NB4 (cell line): Measurements from ENCODE around the gene NUP210.
"Not testable (repeated sequence)": the region's sequence is repeated elsewhere in the genome, so short reads cannot be mapped to it uniquely, and the experiment has no call there.

Experiments
- DNase-seq: peaks from one replicate; pipeline ENCODE4 v3.0.0; 2010; ENCODE audit warnings: low read depth
- H3K4me3 ChIP-seq: one replicate; pipeline ENCODE4 v1.5.1; 2011; ENCODE audit warnings: mild to moderate bottlenecking, low read depth, low read length, moderate library complexity
- MYC ChIP-seq: IDR thresholded peaks from 2 replicates; pipeline ENCODE4 v1.6.1; 2011; ENCODE audit warnings: low read depth, low read length
- POLR2A ChIP-seq: IDR thresholded peaks from 2 replicates; pipeline ENCODE4 v1.6.1; 2011; ENCODE audit warnings: mild to moderate bottlenecking; ENCODE audit not compliant: insufficient read length; ENCODE audit errors: extremely low read depth
- TF ChIP-seq, protein P1 (sequence below): IDR thresholded peaks from 2 replicates; pipeline ENCODE4 v1.6.1; 2011; ENCODE audit warnings: low read depth, low read length
- TF ChIP-seq, protein P2 (sequence below): IDR thresholded peaks from one replicate; pipeline ENCODE4 v1.5.1; 2012; ENCODE audit warnings: low read depth, low read length

The NUP210 gene

DNA sequence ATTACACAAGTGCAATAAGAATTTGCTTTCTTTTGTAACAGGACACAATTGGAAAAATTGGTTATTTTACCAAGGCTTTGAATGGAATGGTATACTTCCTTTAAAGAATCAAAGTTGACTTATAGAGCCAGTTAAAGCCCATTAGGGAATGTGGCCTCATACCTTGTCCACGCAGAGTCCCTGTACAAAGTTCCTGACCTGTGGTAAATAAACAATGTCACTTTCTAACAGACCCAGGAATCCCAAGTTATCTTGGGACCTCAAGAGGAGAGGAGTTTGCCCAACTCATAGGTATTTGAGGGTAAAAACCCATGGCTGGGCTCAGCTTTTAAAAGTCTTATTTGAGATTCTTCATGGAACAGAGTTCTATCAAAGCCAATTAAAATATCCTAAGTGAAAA is 12.0 kb upstream of the NUP210 start:
- TF ChIP-seq MYC (no peak), POLR2A (no peak)
- TF ChIP-seq, protein P1, sequence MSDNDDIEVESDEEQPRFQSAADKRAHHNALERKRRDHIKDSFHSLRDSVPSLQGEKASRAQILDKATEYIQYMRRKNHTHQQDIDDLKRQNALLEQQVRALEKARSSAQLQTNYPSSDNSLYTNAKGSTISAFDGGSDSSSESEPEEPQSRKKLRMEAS: no peak
- TF ChIP-seq, protein P2, sequence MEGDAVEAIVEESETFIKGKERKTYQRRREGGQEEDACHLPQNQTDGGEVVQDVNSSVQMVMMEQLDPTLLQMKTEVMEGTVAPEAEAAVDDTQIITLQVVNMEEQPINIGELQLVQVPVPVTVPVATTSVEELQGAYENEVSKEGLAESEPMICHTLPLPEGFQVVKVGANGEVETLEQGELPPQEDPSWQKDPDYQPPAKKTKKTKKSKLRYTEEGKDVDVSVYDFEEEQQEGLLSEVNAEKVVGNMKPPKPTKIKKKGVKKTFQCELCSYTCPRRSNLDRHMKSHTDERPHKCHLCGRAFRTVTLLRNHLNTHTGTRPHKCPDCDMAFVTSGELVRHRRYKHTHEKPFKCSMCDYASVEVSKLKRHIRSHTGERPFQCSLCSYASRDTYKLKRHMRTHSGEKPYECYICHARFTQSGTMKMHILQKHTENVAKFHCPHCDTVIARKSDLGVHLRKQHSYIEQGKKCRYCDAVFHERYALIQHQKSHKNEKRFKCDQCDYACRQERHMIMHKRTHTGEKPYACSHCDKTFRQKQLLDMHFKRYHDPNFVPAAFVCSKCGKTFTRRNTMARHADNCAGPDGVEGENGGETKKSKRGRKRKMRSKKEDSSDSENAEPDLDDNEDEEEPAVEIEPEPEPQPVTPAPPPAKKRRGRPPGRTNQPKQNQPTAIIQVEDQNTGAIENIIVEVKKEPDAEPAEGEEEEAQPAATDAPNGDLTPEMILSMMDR: no peak
- DNase-seq: no peak
- no peak overlapping the region for H3K4me3 ChIP-seq

DNA sequence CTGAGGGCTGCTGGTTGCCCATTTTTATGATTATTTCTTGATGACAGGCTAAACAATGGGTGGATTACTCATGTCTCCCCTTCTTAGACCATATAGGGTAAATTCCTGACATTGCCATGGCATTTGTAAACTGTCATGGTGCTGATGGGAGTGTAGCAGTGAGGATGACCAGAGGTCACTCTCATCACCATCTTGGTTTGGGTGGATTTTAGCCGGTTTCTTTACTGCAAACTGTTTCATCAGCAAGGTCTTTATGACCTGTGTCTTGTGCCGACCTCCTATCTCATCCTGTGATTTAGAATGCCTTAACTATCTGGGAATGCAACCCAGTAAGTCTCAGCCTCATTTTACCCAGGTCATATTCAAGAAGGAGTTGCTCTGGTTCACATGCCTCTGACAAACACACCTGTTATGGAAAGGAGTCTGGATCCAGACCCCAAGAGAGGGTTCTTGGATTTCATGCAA is 10.3 kb upstream of the NUP210 start:
- not testable (repeated sequence) for H3K4me3 ChIP-seq, DNase-seq

DNA sequence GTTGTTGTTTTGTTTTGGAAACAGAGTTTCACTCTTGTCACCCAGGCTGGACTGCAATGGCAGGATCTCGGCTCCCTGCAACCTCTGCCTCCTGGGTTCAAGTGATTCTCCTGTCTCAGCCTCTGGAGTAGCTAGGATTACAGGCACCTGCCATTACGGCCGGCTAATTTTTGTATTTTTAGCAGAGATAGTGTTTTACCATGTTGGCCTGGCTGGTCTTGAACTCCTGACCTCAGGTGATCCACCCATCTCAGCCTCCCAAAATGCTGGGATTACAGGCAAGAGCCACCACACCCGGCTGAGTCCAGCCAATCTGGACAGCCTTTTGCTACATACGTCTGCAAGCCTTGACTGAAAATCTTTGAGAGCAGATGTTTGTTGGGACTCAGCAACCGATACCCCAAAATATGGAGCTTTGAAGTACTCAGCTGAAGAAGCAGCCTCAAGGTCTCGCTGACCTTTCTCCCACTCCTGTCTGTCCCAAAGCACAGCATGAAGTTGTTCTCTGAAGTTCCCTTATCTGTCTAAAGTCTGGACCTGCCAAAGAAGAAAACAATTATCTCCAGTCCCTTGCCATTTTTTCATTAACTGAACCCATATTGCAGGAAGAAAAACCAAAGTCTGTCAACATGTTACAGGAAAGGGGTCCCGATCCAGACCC is 9.6 kb upstream of the NUP210 start:
- H3K4me3 ChIP-seq: no peak overlapping the region
- TF ChIP-seq, protein P2: no peak
- TF ChIP-seq POLR2A (no peak), MYC (no peak)
- TF ChIP-seq, protein P1: no peak

DNA sequence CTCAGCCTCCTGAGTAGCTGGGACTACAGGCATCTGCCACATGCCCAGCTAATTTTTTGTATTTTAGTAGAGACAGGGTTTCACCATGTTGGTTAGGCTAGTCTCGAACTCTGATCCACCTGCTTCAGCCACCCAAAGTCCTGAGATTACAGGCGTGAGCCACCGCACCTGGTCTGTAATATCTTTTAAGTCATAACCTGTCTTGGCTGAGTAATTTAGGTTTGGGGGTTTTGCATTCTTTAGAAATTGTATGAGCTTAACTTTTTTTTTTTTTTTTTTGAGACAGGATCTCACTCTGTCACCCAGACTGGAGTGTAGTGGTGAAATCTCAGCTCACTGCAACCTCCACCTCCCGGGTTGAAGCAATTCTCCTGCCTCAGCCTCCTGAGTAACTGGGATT is 8.6 kb upstream of the NUP210 start:
- not testable (repeated sequence) for DNase-seq, H3K4me3 ChIP-seq

More for the DNA sequence above, 9.6 kb upstream of the NUP210 start:
- DNase-seq: no peak

DNA sequence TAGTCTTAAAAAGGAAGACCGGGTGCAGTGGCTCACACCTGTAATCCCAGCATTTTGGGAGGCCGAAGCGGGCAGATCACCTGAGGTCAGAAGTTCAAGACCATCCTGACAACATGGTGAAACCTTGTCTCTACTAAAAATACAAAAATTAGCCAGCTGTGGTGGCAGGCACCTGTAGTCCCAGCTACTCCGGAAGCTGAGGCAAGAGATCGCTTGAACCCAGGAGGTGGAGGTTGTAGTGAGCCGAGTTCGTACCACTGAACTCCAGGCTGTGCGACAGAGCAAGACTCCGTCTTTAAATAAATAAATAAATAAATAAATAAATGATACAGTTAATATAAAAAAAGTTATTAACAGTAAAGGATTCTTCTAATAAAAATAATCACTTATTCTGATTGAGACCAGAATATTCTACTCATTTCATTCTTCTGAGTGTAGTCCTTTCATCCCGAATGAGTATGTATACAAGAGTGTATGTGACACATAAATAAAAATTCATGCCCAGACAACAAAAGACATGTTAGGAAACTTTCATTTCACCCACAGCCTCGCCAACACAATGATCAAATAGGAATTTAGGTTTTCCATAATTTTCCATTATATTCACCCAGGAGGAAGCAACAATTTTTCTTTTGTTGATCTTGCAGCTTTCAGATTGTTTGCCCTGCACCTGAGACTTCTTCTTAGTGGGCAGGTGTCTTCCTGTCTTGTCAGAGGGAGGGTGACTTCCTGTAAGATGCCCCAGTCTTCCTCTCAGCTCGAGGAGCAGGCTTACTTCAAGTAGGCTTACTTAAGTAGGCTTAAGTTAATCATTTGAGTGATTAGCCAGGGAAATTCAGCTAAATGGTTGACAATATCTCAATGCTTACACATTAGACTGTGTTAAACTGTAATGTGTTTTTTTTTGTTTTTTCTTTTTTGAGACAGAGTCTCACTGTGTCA is 7.8 kb upstream of the NUP210 start:
- no peak for DNase-seq
- TF ChIP-seq, protein P1: no peak
- TF ChIP-seq, protein P2: no peak
- H3K4me3 ChIP-seq: no peak overlapping the region

DNA sequence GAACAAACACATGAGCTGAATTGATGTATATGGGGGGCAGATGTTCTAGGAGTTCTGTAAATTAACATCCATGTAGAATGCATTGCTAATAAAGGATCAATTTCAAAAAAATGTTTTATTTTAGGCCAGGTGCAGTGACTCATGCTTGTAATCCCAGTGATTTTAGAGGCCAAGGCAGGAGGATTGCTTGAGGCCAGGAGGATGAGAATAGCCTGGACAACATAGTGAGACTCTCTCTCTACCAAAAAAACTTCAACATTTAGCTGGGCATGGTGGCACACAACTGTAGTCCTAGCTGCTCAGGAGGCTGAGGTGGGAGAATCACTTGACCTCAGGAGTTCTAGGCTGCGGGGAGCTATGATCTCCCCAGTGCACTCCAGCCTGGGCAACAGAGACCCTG is 6.5 kb upstream of the NUP210 start:
- no peak overlapping the region for H3K4me3 ChIP-seq
- TF ChIP-seq POLR2A: no peak

DNA sequence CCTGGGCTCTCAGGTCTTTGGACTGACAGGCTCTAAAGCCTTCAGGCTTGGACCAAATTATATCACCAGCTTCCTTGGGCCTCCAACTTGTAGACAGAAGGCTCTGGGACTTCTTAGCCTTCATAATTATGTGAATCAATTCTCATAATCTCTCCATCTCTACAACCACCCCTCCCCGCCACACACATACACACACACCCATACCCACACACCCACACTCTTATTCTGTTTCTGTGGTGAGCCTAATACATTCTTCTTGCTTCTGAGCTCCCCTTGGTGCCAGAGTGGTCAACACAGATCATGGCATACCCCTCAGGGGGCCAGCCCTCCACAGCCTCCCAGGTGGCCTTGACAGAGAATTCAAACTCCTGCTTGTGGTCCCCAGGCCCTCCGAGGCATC is 5.6 kb upstream of the NUP210 start:
- no peak for DNase-seq
- H3K4me3 ChIP-seq: no peak overlapping the region
- TF ChIP-seq POLR2A (no peak), MYC (no peak)
- TF ChIP-seq, protein P1: no peak
- TF ChIP-seq, protein P2: no peak

More for the DNA sequence above, 6.5 kb upstream of the NUP210 start:
- DNase-seq: no peak
